ENCODE results near the gene AKAP13. TPM values are rescaled to one million over a fixed set of nuclear protein-coding genes. Genes with fewer than 3 reads are reported as not detected.
A peak's percentile ranks its signal among the peaks of the same experiment; 100 is the strongest.

Gene AKAP13
- total RNA-seq, 2 experiments from 2014 or later: 83.2 to 85.2 TPM

DNA sequence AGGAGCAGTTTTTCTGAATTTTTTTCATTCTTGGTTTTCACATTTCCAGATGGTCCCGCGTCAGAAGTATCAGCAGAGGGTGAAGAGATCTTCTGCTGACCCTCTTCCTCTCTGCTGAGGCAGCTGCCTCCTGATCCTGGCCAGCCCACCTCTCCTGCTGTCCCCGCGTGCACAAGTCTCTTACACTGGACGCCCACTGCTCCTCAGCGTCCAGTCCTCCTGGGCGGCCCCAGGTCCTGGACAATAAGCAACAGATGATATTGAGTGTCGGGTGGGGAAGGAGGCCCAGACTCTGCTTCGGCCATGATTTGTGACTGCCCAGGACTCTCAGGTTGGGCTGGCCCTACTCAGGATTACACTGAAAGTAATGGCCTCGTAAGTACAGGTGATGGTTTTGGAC is 364.2 kb downstream of the AKAP13 start:
- H3K4me1 Mint-ChIP-seq: no peaks in the 10 kb centered on the region
- H3K36me3 Mint-ChIP-seq: peaks cover 14% of the 10 kb centered on the region
- no peak overlapping the region for H3K4me3 Mint-ChIP-seq
- no peak for DNase-seq
- H3K27ac Mint-ChIP-seq: no peak overlapping the region
- no peaks in the 10 kb centered on the region for H3K27me3 Mint-ChIP-seq
- H3K9me3 Mint-ChIP-seq: no peaks in the 10 kb centered on the region

DNA sequence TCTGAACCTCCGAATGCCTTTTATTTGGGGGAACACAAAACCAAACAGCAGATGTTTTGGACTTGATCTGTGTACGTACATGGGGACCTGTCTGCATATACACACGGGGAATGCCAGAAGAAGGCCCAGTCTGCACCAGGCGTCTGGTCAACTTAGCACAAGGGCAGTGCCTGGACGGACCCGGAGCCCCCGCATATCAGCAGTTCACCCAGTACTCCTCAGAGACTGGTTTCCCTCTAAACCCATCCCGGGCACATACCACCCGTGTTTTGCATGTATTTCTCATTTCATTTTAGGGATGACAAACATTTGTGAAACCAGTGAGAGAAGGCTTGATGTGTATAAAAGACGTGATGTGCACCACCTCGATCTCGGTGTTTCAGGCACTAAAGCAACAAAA is 364.6 kb downstream of the AKAP13 start:
- Mint-ChIP-seq H3K36me3 (peaks cover 13% of the 10 kb centered on the region), H3K9me3 (no peaks in the 10 kb centered on the region), H3K4me1 (no peaks in the 10 kb centered on the region), H3K27ac (no peak overlapping the region), H3K4me3 (no peak overlapping the region), H3K27me3 (no peaks in the 10 kb centered on the region)
- no peak for DNase-seq

DNA sequence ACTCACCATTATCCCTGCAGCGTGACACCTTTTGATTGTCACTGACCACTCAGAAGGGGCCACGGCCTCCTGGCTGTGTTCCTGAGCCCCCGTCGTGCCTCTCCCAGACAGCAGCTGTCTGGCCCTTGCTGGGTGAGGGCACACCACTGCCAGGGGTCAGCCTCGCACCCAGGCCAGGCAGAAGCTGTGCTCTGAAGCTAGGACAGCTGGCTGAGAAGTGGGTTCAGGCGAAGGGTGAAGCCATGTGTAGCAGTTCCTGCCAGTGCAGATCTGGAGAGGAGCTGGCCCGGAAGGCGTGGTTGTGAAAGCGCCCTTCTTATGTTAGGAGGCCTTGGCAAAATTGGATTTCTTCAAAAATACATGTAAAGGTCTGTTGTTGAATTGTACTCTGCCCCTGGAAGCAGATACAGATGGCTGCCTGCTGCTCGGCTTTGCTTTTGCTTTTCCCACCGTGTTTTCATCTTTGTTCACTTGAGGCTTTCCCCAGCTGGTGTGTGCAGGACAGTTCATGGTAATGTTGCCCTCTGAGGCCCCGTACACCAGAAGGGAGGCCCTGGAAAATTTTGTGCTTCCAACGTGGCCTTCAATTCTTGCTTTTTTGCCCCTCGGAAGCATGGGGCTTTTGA is 365.2 kb downstream of the AKAP13 start:
- Mint-ChIP-seq H3K9me3 (no peaks in the 10 kb centered on the region), H3K27ac (no peak overlapping the region), H3K27me3 (no peaks in the 10 kb centered on the region), H3K36me3 (peaks cover 11% of the 10 kb centered on the region), H3K4me1 (peaks cover 2% of the 10 kb centered on the region), H3K4me3 (no peak overlapping the region)
- no peak for DNase-seq

DNA sequence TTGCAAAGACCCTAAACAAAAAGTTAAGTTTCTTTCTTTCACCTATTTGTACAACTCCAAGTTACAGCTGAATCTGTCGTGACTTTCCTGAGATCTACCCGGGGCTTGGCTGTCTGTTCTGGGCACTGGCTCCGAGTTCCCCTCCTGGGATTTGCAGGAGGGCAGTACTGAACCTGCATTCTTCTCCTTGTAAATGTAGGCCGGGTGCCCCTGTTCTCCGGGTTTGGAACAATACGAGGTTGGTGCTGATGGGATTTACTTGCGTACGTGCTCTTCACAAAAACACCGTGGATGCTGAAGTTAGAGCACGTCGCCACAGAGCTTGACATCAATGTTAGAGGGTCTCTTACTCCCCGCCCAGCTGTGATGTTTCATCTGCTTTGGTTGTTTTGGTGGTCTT is 366.2 kb downstream of the AKAP13 start:
- Mint-ChIP-seq H3K9me3 (no peaks in the 10 kb centered on the region), H3K27me3 (no peaks in the 10 kb centered on the region), H3K4me3 (no peak overlapping the region), H3K27ac (peak overlapping the region; percentile 59), H3K36me3 (peaks cover 8% of the 10 kb centered on the region), H3K4me1 (peaks cover 10% of the 10 kb centered on the region)
- DNase-seq: no peak

DNA sequence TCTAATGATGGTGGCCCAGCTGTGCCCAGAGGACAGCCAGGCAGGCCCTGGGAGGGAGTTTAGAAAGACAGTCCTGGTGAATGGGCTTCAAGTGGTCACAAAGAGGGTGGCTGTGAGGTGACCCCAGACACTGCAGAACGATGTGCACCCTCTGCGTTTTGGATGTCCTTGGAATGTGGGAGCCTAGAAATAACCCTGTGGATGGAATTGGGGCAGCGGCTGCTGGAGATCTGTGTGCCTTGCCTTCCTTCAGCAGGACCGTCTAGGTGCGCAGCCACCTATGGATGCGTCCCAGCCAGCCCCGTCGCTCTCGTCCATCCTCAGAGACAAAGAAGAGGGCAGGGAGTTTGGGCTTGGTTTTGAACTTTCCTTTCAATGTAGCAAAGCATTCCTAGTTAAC is 367.8 kb downstream of the AKAP13 start:
- Mint-ChIP-seq H3K27ac (peak overlapping the region; percentile 45), H3K4me3 (no peak overlapping the region), H3K36me3 (peaks cover 9% of the 10 kb centered on the region), H3K4me1 (peaks cover 18% of the 10 kb centered on the region), H3K9me3 (no peaks in the 10 kb centered on the region), H3K27me3 (no peaks in the 10 kb centered on the region)
- DNase-seq: no peak

DNA sequence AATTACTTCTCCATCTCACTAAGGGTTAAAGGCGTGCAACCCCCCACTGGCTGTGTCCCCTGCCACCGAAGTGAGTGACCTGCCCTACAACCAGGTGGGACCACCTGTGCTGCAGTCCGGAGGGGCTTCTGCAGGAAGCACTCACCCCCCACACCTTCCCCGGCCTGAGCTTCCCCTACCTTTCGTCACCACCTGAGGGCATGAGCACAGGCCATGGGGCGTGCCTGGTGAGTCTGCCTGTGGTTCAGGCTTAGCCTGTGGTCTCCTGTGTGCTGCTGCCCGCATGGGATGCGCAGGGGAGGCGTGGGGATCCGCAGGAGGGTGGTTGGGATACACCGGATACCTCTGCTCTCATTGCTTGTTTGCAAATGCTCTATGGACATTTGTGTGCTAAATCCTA is 368.3 kb downstream of the AKAP13 start:
- DNase-seq: no peak
- Mint-ChIP-seq H3K4me3 (no peak overlapping the region), H3K9me3 (no peaks in the 10 kb centered on the region), H3K36me3 (peaks cover 7% of the 10 kb centered on the region), H3K27ac (peak overlapping the region; percentile 20), H3K4me1 (peaks cover 20% of the 10 kb centered on the region), H3K27me3 (no peaks in the 10 kb centered on the region)

DNA sequence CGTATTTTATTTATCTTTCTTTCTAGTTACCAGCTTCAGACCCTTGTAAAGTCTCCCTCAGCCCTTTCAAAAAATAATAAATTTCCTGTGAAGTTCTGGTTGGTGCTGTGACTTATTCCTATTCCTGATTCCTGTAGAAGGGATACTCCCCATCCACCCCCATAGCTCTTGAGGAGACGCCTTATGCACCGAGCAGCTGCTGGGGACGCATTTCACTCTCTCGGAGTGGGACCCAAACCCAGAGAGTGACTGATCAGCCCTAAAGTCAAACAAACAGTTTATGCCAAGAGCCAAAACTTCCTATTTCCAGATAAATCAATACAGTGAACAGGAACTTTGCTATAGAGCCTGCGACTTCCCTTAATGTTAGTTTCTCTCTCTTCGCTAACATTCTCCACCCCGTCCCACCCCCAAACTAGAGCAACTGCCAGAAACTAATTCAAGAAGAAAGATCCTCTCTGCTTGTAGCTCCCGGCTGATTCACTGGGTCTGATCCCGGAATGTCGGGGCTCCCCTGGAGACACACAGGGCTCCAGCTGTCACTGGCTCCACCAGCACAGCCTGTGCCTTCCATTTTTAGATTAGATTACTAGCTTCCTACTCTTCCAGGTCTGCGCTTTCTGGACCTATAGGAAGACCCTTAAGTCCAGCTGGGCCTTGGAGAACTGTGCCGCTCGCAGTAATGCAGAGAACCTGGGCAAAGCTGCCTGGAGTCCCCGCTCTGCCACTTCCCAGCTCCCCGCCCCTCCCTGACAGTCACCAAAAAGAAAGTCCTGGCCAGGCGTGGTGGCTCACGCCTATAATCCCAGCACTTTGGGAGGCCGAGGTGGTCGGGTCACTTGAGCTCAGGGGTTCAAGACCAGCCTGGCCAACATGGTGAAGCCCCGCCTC is 369.1 kb downstream of the AKAP13 start:
- Mint-ChIP-seq H3K27me3 (no peaks in the 10 kb centered on the region), H3K27ac (peak overlapping the region; percentile 42), H3K36me3 (peaks cover 7% of the 10 kb centered on the region), H3K4me3 (no peak overlapping the region), H3K4me1 (peaks cover 22% of the 10 kb centered on the region), H3K9me3 (no peaks in the 10 kb centered on the region)
- DNase-seq: no peak

DNA sequence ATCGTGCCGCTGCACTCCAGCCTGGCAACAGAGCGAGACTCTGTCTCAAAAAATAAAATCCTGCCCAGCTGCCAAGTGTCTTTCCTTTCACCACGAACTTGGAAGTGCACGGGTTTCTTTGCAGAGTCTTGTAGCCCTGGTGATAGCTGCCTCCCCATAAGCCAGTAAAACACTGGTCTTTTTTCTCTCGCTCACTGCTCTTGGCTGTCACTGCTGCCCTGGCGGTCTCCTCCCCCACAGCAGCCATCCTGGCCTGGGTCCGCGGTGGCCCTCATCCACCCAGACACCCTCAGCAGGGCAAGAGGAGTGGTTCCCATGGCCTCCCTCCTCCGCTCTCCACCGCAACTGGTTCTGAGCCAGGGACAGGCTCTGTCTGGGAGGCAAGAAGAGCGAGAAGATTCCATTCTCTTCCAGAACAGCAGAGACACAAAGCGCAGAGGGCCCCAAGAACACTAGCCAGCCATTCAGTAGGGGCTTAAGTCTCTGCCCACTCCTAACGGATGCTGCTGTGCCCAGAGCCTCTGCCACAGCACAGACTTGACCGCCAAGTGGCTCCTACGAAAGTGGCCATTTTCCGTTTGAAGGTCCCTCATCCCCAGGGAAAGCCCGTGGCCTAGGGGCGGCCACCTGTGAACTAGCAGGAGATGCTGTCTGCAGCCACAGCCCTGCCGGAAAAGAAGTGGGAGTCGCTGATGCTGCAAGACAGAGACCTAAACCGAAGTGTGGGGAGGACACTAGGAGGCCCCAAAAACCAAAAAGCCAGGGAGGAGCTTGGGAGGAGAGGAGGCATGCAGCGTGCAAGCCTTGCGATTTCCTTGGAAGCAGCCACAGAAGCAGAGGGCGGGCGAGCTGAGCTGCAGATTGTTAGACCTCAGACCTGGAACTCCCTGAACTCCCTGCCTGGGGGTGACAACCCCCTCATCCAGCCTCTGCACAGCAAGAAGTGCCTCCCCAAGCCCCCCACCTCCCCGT is 370.2 kb downstream of the AKAP13 start:
- peaks cover 7% of the 10 kb centered on the region for H3K36me3 Mint-ChIP-seq
- peaks cover 22% of the 10 kb centered on the region for H3K4me1 Mint-ChIP-seq
- H3K9me3 Mint-ChIP-seq: no peaks in the 10 kb centered on the region
- H3K4me3 Mint-ChIP-seq: no peak overlapping the region
- H3K27me3 Mint-ChIP-seq: no peaks in the 10 kb centered on the region
- DNase-seq: no peak
- H3K27ac Mint-ChIP-seq: peak overlapping the region; percentile 14

DNA sequence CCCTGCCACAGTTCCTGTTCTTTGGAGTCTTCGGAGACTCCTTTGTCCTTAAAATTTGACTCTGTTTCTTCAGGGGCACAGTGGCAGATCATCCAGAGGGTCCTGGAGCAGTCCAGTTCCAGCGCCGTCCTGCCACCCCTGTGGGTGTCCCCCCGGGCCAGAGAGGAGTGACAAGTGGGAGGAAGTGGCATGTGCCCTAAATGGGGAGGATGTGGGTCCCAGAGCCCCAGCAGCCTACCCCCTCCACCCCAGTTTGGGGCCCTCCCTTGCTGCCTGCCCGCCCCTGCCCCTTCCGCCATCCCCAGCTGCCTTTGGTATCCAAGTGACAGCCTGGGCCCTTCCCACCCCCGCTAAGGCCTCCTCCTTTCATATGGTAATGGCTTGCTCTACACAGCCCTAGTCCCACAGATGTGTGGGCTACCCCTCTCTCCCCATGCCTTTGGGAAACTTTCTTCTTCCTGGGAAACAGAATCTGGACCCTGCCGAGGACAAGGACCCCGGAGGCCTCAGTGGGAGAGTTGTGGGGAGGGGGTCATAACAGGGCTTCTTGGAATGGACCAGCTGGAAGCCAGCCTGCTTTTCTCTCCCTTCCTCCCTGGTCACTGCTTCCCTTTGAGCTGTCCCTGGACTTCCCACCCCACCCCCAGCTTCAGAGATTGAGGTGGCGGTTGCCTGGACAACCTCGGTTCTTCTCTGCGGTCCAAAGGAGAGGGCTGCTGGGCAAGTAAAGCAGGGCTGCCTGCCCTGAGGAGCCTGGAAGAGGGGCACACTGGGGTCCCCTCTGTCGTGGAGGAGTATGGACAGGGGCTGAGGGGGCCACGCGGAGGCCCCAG is 371.1 kb downstream of the AKAP13 start:
- Mint-ChIP-seq H3K27me3 (no peaks in the 10 kb centered on the region), H3K27ac (peak overlapping the region; percentile 72), H3K4me1 (peaks cover 22% of the 10 kb centered on the region), H3K4me3 (no peak overlapping the region), H3K36me3 (peaks cover 4% of the 10 kb centered on the region), H3K9me3 (no peaks in the 10 kb centered on the region)
- DNase-seq: no peak

DNA sequence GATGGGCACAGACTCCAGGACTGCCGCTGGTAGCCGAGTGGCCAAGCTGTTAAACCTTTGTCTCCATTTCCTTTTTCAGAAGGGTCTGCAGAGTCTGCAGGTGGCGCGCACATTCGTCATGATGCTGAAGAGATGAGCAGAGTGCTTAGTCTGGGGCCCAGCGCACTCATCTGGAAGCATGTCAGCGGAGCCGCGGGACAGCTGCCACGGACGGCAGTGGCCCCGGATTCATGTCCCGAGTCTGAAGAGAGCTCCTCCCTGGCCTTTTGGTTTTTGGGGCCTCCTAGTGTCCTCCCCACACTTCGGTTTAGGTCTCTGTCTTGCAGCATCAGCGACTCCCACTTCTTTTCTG is 371.7 kb downstream of the AKAP13 start:
- H3K9me3 Mint-ChIP-seq: no peaks in the 10 kb centered on the region
- H3K4me1 Mint-ChIP-seq: peaks cover 22% of the 10 kb centered on the region
- H3K27me3 Mint-ChIP-seq: no peaks in the 10 kb centered on the region
- no peak for DNase-seq
- H3K4me3 Mint-ChIP-seq: no peak overlapping the region
- no peak overlapping the region for H3K27ac Mint-ChIP-seq
- peaks cover 1% of the 10 kb centered on the region for H3K36me3 Mint-ChIP-seq

DNA sequence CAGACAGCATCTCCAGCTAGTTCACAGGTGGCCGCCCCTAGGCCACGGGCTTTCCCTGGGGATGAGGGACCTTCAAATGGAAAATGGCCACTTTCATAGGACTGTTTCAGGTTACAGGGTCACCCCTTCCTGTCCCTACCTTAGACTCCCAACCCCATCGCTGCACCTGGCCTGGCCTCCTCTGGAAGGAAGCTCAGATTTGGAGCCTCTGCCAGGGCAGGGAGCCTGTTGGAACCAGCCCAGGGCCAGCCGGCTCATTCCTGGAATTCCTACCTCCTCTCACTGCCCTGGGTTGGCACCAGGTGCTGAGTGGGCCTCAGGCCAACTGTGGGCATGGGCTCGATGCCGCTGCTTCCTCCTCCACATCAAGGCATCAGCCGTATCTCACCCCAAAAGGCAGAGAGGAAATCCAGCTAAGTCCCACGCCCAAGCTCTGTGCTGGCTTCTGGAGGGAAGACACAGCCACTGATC is 372.1 kb downstream of the AKAP13 start:
- Mint-ChIP-seq H3K4me3 (no peak overlapping the region), H3K36me3 (peaks cover 1% of the 10 kb centered on the region), H3K27ac (no peak overlapping the region), H3K9me3 (no peaks in the 10 kb centered on the region), H3K4me1 (peaks cover 22% of the 10 kb centered on the region), H3K27me3 (no peaks in the 10 kb centered on the region)
- DNase-seq: no peak

DNA sequence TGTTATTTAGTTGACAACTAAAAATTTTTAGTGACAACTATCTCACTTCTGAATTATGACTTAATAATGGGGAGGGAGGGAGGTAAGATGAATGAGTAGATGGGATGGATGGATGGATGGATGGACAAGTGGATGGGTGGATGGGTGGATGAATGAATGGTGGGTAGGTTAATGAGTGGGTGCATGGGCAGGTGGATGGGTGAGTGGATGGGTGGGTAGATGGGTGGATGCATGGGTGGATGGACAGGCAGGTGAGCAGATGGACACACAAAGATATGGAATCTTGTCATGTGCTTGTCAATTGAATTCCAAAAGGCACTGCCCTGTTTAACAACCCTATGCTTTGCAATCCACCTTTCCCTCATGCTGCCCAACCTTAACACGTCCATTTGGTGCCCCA is 372.9 kb downstream of the AKAP13 start:
- no peak for DNase-seq
- Mint-ChIP-seq H3K4me1 (peaks cover 22% of the 10 kb centered on the region), H3K9me3 (no peaks in the 10 kb centered on the region), H3K27me3 (no peaks in the 10 kb centered on the region), H3K36me3 (peaks cover 1% of the 10 kb centered on the region), H3K4me3 (no peak overlapping the region), H3K27ac (no peak overlapping the region)

DNA sequence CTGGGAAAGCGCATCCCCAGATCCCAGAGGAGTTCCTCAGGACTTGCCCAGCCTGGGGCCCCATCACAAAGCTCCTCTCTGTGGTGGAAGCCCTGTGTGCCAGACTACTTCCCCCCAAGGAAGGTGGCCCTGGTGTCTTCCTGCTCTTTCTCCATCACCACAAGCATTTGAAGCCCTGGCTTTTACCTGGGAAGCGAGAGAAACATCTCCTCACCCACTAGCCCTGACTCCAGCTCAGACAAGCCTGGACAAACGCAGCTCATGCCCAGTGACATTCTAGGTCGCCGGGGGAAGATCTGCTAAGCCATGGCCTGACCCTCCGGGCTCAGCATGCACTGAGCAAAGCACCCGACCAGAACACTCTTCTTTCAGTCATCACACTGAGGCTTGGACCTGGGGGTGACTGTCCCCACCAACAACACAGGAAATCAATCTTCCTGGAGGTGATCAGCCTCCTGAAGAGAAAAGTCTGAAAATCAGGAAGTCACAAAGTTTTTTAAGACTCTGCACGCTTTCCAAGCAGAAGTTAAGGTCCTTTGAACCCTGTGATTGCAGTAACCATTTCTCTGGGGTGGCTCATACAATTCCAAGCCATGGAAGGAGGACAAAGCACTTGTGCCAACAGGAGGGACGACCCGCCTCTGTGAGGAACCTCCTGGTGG is 373.5 kb downstream of the AKAP13 start:
- Mint-ChIP-seq H3K27ac (no peak overlapping the region), H3K36me3 (peaks cover 1% of the 10 kb centered on the region), H3K4me3 (no peak overlapping the region), H3K4me1 (peaks cover 22% of the 10 kb centered on the region), H3K9me3 (no peaks in the 10 kb centered on the region), H3K27me3 (no peaks in the 10 kb centered on the region)
- no peak for DNase-seq

DNA sequence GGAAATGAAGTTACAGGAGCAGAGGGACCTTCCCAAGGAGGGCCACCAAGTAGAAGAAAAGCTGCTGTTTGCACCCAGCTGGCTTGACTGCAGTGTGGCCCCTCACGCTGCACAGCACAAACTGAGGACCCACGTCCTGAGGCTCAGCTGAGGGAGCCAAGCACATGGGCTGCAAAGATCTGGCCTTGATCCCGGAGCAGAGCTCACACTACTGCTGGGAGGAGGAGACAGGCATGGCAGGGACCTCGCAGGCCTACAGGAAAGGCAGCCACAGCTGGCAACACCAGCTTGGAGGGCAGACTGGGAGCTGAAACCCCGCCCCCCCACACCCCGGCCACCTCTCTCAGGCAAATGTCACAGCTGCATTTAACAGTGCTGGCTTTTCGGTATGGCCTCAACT is 374.6 kb downstream of the AKAP13 start:
- no peak overlapping the region for H3K27ac Mint-ChIP-seq
- H3K4me1 Mint-ChIP-seq: peaks cover 22% of the 10 kb centered on the region
- H3K27me3 Mint-ChIP-seq: no peaks in the 10 kb centered on the region
- no peaks in the 10 kb centered on the region for H3K9me3 Mint-ChIP-seq
- H3K4me3 Mint-ChIP-seq: no peak overlapping the region
- DNase-seq: no peak
- peaks cover 1% of the 10 kb centered on the region for H3K36me3 Mint-ChIP-seq

Data from activated naive CD8-positive, alpha-beta T cell treated with anti-CD3 and anti-CD28 coated beads for 36 hours (primary cell).